ENCODE measurements around the gene SOX18.

GRCh38 chr20:64098471-64099013 lies 49.1 kb upstream of the SOX18 start:
- TF ChIP-seq POLR2AphosphoS5 (IDR thresholded peaks at IDR 0.05) (no peak), EP300 (IDR thresholded peaks at IDR 0.05) (no peak), CTCF (IDR thresholded peaks at IDR 0.05) (no peak)
